H9 (cell line): ENCODE data around the gene PPIL6. TPM values are rescaled to one million over a fixed set of nuclear protein-coding genes. Genes with fewer than 3 reads are reported as not detected.

Experiments used
- DNase-seq: peaks from one replicate; pipeline ENCODE4 v3.0.0-alpha.2; 2017
- H2AFZ ChIP-seq: one replicate; pipeline ENCODE4 v1.6.1; 2013; ENCODE audit warnings: mild to moderate bottlenecking, low read length, control low read depth, moderate library complexity
- H2AK5ac ChIP-seq: 2 replicates; pipeline ENCODE4 v1.6.1; 2013; ENCODE audit warnings: low read length, control low read depth, mixed read lengths; ENCODE audit not compliant: insufficient read length
- H2BK120ac ChIP-seq: one replicate; pipeline ENCODE4 v1.6.1; 2013; ENCODE audit warnings: low read depth, mild to moderate bottlenecking, low read length, control low read depth, inconsistent platforms; ENCODE audit not compliant: poor library complexity, severe bottlenecking
- H2BK12ac ChIP-seq: 2 replicates; pipeline ENCODE4 v1.6.1; 2013; ENCODE audit warnings: low read length, control low read depth, mixed read lengths, low read depth; ENCODE audit not compliant: insufficient read length
- H2BK15ac ChIP-seq: 2 replicates; pipeline ENCODE4 v1.6.1; 2013; ENCODE audit warnings: low read depth, low read length, control low read depth
- H2BK20ac ChIP-seq: one replicate; pipeline ENCODE4 v1.6.1; 2013; ENCODE audit warnings: low read depth, mild to moderate bottlenecking, low read length, control low read depth, inconsistent platforms; ENCODE audit not compliant: poor library complexity, severe bottlenecking
- H2BK5ac ChIP-seq: 2 replicates; pipeline ENCODE4 v1.6.1; 2013; ENCODE audit warnings: low read length, control low read depth, mixed read lengths; ENCODE audit not compliant: insufficient read length
- H3K14ac ChIP-seq: 2 replicates; pipeline ENCODE4 v1.6.1; 2013; ENCODE audit warnings: low read length, control low read depth; ENCODE audit not compliant: insufficient read depth
- H3K18ac ChIP-seq: 2 replicates; pipeline ENCODE4 v1.6.1; 2013; ENCODE audit warnings: low read depth, mild to moderate bottlenecking, mixed read lengths, low read length, control low read depth; ENCODE audit not compliant: insufficient read length
- H3K23ac ChIP-seq: 2 replicates; pipeline ENCODE4 v1.6.1; 2013; ENCODE audit warnings: low read length, control low read depth, mixed read lengths, low read depth; ENCODE audit not compliant: insufficient read length
- H3K23me2 ChIP-seq: 2 replicates; pipeline ENCODE4 v1.6.1; 2013; ENCODE audit warnings: low read depth, mild to moderate bottlenecking, mixed read lengths, low read length, control low read depth; ENCODE audit not compliant: insufficient read length, poor library complexity, severe bottlenecking
- H3K27ac ChIP-seq: 2 replicates; pipeline ENCODE4 v1.5.1; 2013; ENCODE audit warnings: low read length, control low read depth, mixed read lengths, low read depth; ENCODE audit not compliant: insufficient read length
- H3K27me3 ChIP-seq: 2 replicates; pipeline ENCODE4 v1.6.1; 2013; ENCODE audit warnings: low read length, control low read depth, inconsistent platforms; ENCODE audit not compliant: insufficient read depth
- H3K4ac ChIP-seq: 2 replicates; pipeline ENCODE4 v1.6.1; 2013; ENCODE audit warnings: low read depth, mild to moderate bottlenecking, control low read depth, inconsistent platforms, low read length, moderate library complexity
- H3K4me1 ChIP-seq: 2 replicates; pipeline ENCODE4 v1.6.1; 2013; ENCODE audit warnings: low read length, control low read depth, inconsistent platforms; ENCODE audit not compliant: insufficient read depth
- H3K4me2 ChIP-seq: 2 replicates; pipeline ENCODE4 v1.6.1; 2013; ENCODE audit warnings: low read length, control low read depth, mixed read lengths; ENCODE audit not compliant: insufficient read length, insufficient read depth
- H3K56ac ChIP-seq: 2 replicates; pipeline ENCODE4 v1.6.1; 2013; ENCODE audit warnings: low read depth, mild to moderate bottlenecking, mixed read lengths, low read length, control low read depth; ENCODE audit not compliant: insufficient read length
- H3K79me1 ChIP-seq: 2 replicates; pipeline ENCODE4 v1.6.1; 2013; ENCODE audit warnings: low read depth, mild to moderate bottlenecking, moderate library complexity, low read length, control low read depth, inconsistent platforms; ENCODE audit not compliant: insufficient read depth, poor library complexity, severe bottlenecking
- H3K79me2 ChIP-seq: 2 replicates; pipeline ENCODE4 v1.6.1; 2013; ENCODE audit warnings: low read length, control low read depth, inconsistent platforms; ENCODE audit not compliant: insufficient read depth
- H3K9ac ChIP-seq: 2 replicates; pipeline ENCODE4 v1.6.1; 2013; ENCODE audit warnings: low read length, control low read depth, mixed read lengths; ENCODE audit not compliant: insufficient read length; ENCODE audit errors: extremely low read depth
- H3K9me3 ChIP-seq: one replicate; pipeline ENCODE4 v1.6.1; 2013; ENCODE audit warnings: low read depth, low read length, inconsistent platforms; ENCODE audit not compliant: control insufficient read depth
- H3T11ph ChIP-seq: one replicate; pipeline ENCODE4 v1.6.1; 2013; ENCODE audit warnings: mild to moderate bottlenecking, low read length, control low read depth, inconsistent platforms
- H4K20me1 ChIP-seq: one replicate; pipeline ENCODE4 v1.6.1; 2013; ENCODE audit not compliant: control insufficient read depth, insufficient read length, insufficient read depth
- H4K5ac ChIP-seq: 2 replicates; pipeline ENCODE4 v1.6.1; 2013; ENCODE audit warnings: low read depth, mild to moderate bottlenecking, mixed read lengths, low read length, control low read depth; ENCODE audit not compliant: insufficient read length
- H4K8ac ChIP-seq: replicated peaks from 2 replicates; pipeline ENCODE4 v1.6.1; 2013; ENCODE audit warnings: low read length, control low read depth, mixed read lengths, low read depth; ENCODE audit not compliant: insufficient read length
- H4K91ac ChIP-seq: 2 replicates; pipeline ENCODE4 v1.6.1; 2013; ENCODE audit warnings: low read depth, mild to moderate bottlenecking, moderate library complexity, mixed read lengths, low read length, control low read depth; ENCODE audit not compliant: insufficient read length
- H3K27ac Mint-ChIP-seq, 3 experiments: 2 replicates in 2 of 3; 3 replicates in 1 of 3; pipeline ENCODE4 v1.8.0; 2020 to 2021; ENCODE audit warnings: mixed read lengths in 3 of 3, mild to moderate bottlenecking in 1 of 3, moderate library complexity in 1 of 3
- H3K27me3 Mint-ChIP-seq: 2 replicates; pipeline ENCODE4 v1.8.0; 2021; ENCODE audit warnings: low read depth, mild to moderate bottlenecking, moderate library complexity, mixed read lengths
- H3K36me3 Mint-ChIP-seq, 3 experiments: 2 replicates in 2 of 3; 3 replicates in 1 of 3; pipeline ENCODE4 v1.8.0; 2020 to 2021; ENCODE audit warnings: low read depth in 3 of 3, mixed read lengths in 3 of 3; ENCODE audit not compliant: insufficient read depth in 1 of 3
- H3K4me1 Mint-ChIP-seq, 2 experiments: 2 replicates each; pipeline ENCODE4 v1.8.0; 2020; ENCODE audit warnings: mixed read lengths in 2 of 2
- H3K4me3 Mint-ChIP-seq, 2 experiments: 2 replicates in 1 of 2; 3 replicates in 1 of 2; pipeline ENCODE4 v1.8.0; 2020 to 2021; ENCODE audit warnings: mild to moderate bottlenecking in 2 of 2, mixed read lengths in 2 of 2, moderate library complexity in 1 of 2
- H3K9me3 Mint-ChIP-seq, 2 experiments: 2 replicates in 1 of 2; 3 replicates in 1 of 2; pipeline ENCODE4 v1.8.0; 2020; ENCODE audit warnings: mild to moderate bottlenecking in 2 of 2, mixed read lengths in 2 of 2, moderate library complexity in 1 of 2
- WGBS: extraction: QIAGEN DNeasy Blood & Tissue Kit; methylation state at CpG from one replicate; pipeline ENCODE4 v1.1.7; 2013; ENCODE audit warnings: missing lambda C conversion rate, low lambda C conversion rate, mixed read lengths; ENCODE audit not compliant: insufficient read length; ENCODE audit errors: extremely low coverage; 5-methylcytosine and 5-hydroxymethylcytosine counted together
- total RNA-seq: library from RNA; stranded (reverse); gene quantifications from 2 replicates; pipeline ENCODE4 v1.2.1, GENCODE V29; 2021
- TF ChIP-seq, protein P1 (sequence below): fragments of 200-600 bp; sonication (generic); conservative IDR thresholded peaks from 3 replicates; pipeline ENCODE4 v1.8.0; 2021; ENCODE audit warnings: antibody characterized with exemption, mild to moderate bottlenecking

Gene PPIL6
- total RNA-seq, 1 experiment from 2014 or later = 1.0 TPM

DNA sequence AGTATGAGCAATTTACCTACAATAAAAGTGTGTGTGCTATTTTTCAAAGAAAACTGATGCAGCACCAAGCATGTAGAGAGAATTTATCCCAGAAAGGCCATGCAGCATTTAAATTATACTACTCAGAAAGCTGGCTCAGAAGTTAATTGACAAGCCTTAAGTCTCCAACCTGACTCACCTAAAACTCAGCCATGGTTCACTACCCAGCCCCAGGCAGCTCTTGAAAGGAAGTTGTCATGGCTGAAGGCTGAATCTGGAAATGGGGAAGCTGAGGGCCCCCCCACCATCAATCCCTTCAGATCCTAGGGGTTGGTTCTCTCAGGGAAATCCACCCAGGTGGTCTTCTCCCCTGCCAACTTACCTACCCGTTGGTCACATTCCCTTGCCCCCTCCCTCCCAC, 19.7 kb downstream of the PPIL6 start:
- H3K9me3 ChIP-seq = no peaks in the 10 kb centered on the region
- no peaks in the 10 kb centered on the region for H3K79me2 ChIP-seq
- no peak overlapping the region for H2AFZ ChIP-seq
- H3K23ac ChIP-seq = no peak overlapping the region
- no peak overlapping the region for H2BK20ac ChIP-seq
- H2BK15ac ChIP-seq = no peak overlapping the region
- no peak overlapping the region for H3K4me2 ChIP-seq
- WGBS = no CpG with 5 or more reads among the region's 1 CpG
- H3K4me1 ChIP-seq = no peaks in the 10 kb centered on the region
- H4K5ac ChIP-seq = no peak overlapping the region
- no peak overlapping the region for H3T11ph ChIP-seq
- no peak overlapping the region for H2BK120ac ChIP-seq
- H4K91ac ChIP-seq = no peak overlapping the region
- no peak overlapping the region for H4K8ac ChIP-seq
- no peak overlapping the region for H3K4ac ChIP-seq
- Mint-ChIP-seq H3K36me3 (no peaks in the 10 kb centered on the region), H3K4me3 (no peak overlapping the region), H3K27me3 (no peaks in the 10 kb centered on the region; the same call in 1 of the 2 replicates), H3K4me1 (peaks cover 0 to 2% of the 10 kb centered on the region in 2 experiments; a peak in 1 of 4 replicates), H3K9me3 (no peaks in the 10 kb centered on the region), H3K27ac (no peak overlapping the region)
- no peaks in the 10 kb centered on the region for H3K23me2 ChIP-seq
- no peaks in the 10 kb centered on the region for H4K20me1 ChIP-seq
- H3K9ac ChIP-seq = no peak overlapping the region
- H3K18ac ChIP-seq = no peak overlapping the region
- DNase-seq = no peak
- H2AK5ac ChIP-seq = no peak overlapping the region
- no peak overlapping the region for H2BK5ac ChIP-seq
- no peak overlapping the region for H3K56ac ChIP-seq
- H3K14ac ChIP-seq = no peak overlapping the region
- H3K79me1 ChIP-seq = no peaks in the 10 kb centered on the region
- no peak overlapping the region for H2BK12ac ChIP-seq
- TF ChIP-seq, protein P1, sequence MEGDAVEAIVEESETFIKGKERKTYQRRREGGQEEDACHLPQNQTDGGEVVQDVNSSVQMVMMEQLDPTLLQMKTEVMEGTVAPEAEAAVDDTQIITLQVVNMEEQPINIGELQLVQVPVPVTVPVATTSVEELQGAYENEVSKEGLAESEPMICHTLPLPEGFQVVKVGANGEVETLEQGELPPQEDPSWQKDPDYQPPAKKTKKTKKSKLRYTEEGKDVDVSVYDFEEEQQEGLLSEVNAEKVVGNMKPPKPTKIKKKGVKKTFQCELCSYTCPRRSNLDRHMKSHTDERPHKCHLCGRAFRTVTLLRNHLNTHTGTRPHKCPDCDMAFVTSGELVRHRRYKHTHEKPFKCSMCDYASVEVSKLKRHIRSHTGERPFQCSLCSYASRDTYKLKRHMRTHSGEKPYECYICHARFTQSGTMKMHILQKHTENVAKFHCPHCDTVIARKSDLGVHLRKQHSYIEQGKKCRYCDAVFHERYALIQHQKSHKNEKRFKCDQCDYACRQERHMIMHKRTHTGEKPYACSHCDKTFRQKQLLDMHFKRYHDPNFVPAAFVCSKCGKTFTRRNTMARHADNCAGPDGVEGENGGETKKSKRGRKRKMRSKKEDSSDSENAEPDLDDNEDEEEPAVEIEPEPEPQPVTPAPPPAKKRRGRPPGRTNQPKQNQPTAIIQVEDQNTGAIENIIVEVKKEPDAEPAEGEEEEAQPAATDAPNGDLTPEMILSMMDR = no peak
- H3K27me3 ChIP-seq = no peaks in the 10 kb centered on the region
- no peak overlapping the region for H3K27ac ChIP-seq
